Ovary (tissue), 9 donors: ENCODE results near the gene YPEL1. TPM values are rescaled to one million over a fixed set of nuclear protein-coding genes. Genes with fewer than 3 reads are reported as not detected.

Experiments
- DNase-seq, 5 donors: peaks; one replicate each; pipeline ENCODE4 v3.0.0-alpha.2; 2019 to 2020
- H3K27ac ChIP-seq, 2 donors: fragments of 200-600 bp; one replicate each; pipeline versions ENCODE4 v1.5.1 to v1.8.0; 2019 to 2022
- H3K27me3 ChIP-seq: fragments of 200-600 bp; one replicate; pipeline ENCODE4 v1.8.0; 2022
- H3K36me3 ChIP-seq: fragments of 200-600 bp; sonication (generic); one replicate; pipeline ENCODE4 v1.5.1; 2019
- H3K4me1 ChIP-seq: one replicate; pipeline ENCODE4 v1.8.1; 2013; ENCODE audit warnings: mild to moderate bottlenecking, moderate library complexity; ENCODE audit not compliant: insufficient read depth
- H3K4me3 ChIP-seq: fragments of 200-600 bp; sonication (generic); one replicate; pipeline ENCODE4 v1.5.1; 2017
- H3K9me3 ChIP-seq, 2 donors: fragments of 200-600 bp in 1 of 2; sonication (generic) in 1 of 2; one replicate each; pipeline versions ENCODE4 v1.5.1 to v1.8.1; 2013 to 2019; ENCODE audit warnings: mild to moderate bottlenecking in 1 of 2, moderate library complexity in 1 of 2
- EP300 ChIP-seq: sonication (generic); formaldehyde crosslinking; IDR thresholded peaks from one replicate; pipeline ENCODE4 v1.6.1; 2017; ENCODE audit warnings: antibody characterized with exemption
- POLR2A ChIP-seq: fragments of 450-650 bp; IDR thresholded peaks from one replicate; pipeline ENCODE4 v1.6.1; 2017; ENCODE audit warnings: antibody characterized with exemption, mild to moderate bottlenecking, moderate library complexity
- whole genome bisulfite sequencing, 3 donors: extraction: QIAGEN DNeasy Blood & Tissue Kit in 1 of 3; methylation state at CpG; one replicate each; pipeline versions ENCODE4 v1.1.5 to v1.1.7; 2013 to 2017; 5-methylcytosine and 5-hydroxymethylcytosine counted together
- intact Hi-C, 4 donors: fragments of 100-400 bp; cut with DNase I; formaldehyde crosslinking; loops; one replicate each; pipeline versions ENCODE4 v1.11.0 to v1.15.1; 2022 to 2023
- polyA plus RNA-seq, 2 donors: library from polyadenylated mRNA; stranded (reverse); fragments of 200-250 nt in 1 of 2; fragments of 350-450 nt in 1 of 2; fragmentation: Illumina TruSeq in 1 of 2; extraction: RNeasy Lipid Tissue Mini Kit (QIAGEN cat#74804) in 1 of 2; gene quantifications; one replicate each; pipeline ENCODE4 v1.2.3, GENCODE V29; 2013 to 2014
- total RNA-seq, 7 donors: library from RNA; depleted of rRNA in 2 of 7; stranded (reverse); fragments of >200 nt in 2 of 7; fragmentation: NEBNext Ultra II Directional in 3 of 7; extraction: Animal tissue kit (Norgen Biotek cat#: 25700) in 3 of 7; gene quantifications; one replicate each; pipeline versions ENCODE4 v1.1.0 to v1.2.4, GENCODE V29; 2016 to 2023
- TF ChIP-seq, protein P1 (sequence below), 3 donors: fragments of 450-650 bp in 2 of 3; fragments of 200-600 bp in 1 of 3; IDR thresholded peaks; one replicate each; pipeline versions ENCODE4 v1.5.1 to v1.8.0; 2016 to 2022; ENCODE audit warnings: antibody characterized with exemption in 3 of 3, mild to moderate bottlenecking in 1 of 3
- donor health status: DM: no; HTN: no; CAD: no; lungs with moderate emphysema.
- donor health status: DM: no; HTN: no; CAD: no.
- donor health status: Bipolar disorder and iron deficiency.
- donor health status: DM: yes; HTN: yes; CAD: no.
- donor health status: DM: no; HTN: no; CAD: no.
- donor health status: DM: yes; HTN: yes; CAD: no.

YPEL1 gene
- total and polyA plus RNA-seq, 9 donors: 2.9 to 11.4 (median 8.5) TPM

- Histone ChIP-seq H3K27ac (no peak overlapping the region), H3K27me3 (no peaks in the 10 kb centered on the region), H3K4me1 (peaks cover 3% of the 10 kb centered on the region), H3K9me3 (no peaks in the 10 kb centered on the region), H3K4me3 (no peak overlapping the region), H3K36me3 (no peaks in the 10 kb centered on the region)
- WGBS, 3 donors: 89 to 91% (median 91%) methylated on average over 31 to 32 of the region's 32 CpGs
- DNase-seq: no peak
- TF ChIP-seq, protein P1, sequence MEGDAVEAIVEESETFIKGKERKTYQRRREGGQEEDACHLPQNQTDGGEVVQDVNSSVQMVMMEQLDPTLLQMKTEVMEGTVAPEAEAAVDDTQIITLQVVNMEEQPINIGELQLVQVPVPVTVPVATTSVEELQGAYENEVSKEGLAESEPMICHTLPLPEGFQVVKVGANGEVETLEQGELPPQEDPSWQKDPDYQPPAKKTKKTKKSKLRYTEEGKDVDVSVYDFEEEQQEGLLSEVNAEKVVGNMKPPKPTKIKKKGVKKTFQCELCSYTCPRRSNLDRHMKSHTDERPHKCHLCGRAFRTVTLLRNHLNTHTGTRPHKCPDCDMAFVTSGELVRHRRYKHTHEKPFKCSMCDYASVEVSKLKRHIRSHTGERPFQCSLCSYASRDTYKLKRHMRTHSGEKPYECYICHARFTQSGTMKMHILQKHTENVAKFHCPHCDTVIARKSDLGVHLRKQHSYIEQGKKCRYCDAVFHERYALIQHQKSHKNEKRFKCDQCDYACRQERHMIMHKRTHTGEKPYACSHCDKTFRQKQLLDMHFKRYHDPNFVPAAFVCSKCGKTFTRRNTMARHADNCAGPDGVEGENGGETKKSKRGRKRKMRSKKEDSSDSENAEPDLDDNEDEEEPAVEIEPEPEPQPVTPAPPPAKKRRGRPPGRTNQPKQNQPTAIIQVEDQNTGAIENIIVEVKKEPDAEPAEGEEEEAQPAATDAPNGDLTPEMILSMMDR (IDR thresholded peaks at IDR 0.05): no peak
- TF ChIP-seq POLR2A (no peak), EP300 (no peak)
- intact Hi-C loops: loop anchor here (2.0 to 10.0 kb wide), 5 partner anchors 81 to 351 kb away; no protein-coding TSS in a partner anchor
Measured at GRCh38 chr22:21714059-21714770, 21.4 kb downstream of the YPEL1 start.

- Histone ChIP-seq H3K36me3 (no peaks in the 10 kb centered on the region), H3K9me3 (no peaks in the 10 kb centered on the region), H3K4me1 (peaks cover 3% of the 10 kb centered on the region), H3K4me3 (no peak overlapping the region), H3K27me3 (no peaks in the 10 kb centered on the region), H3K27ac (no peak overlapping the region)
- no peak for TF ChIP-seq POLR2A
- TF ChIP-seq EP300: no peak
- TF ChIP-seq, protein P1 (IDR thresholded peaks at IDR 0.05): no peak
- intact Hi-C loops: loop anchor here (2.0 to 10.0 kb wide), 5 partner anchors 81 to 351 kb away; no protein-coding TSS in a partner anchor
- DNase-seq: no peak
- WGBS, 3 donors: 74 to 81% (median 79%) methylated on average over 9 of the region's 9 CpGs
Measured at GRCh38 chr22:21713428-21714058, 22.1 kb downstream of the YPEL1 start.

GRCh38 chr22:21712751-21713427, 22.7 kb downstream of the YPEL1 start:
- no peaks in the 10 kb centered on the region for H3K36me3 ChIP-seq
- H3K9me3 ChIP-seq: no peaks in the 10 kb centered on the region
- H3K27ac ChIP-seq: no peak overlapping the region
- intact Hi-C loops: loop anchor here (2.0 to 10.0 kb wide), 5 partner anchors 82 to 352 kb away; no protein-coding TSS in a partner anchor
- 2 to 10% (median 2%) methylated on average over 14 of the region's 14 CpGs for WGBS, 3 donors
- no peak overlapping the region for H3K4me3 ChIP-seq
- H3K4me1 ChIP-seq: peaks cover 3% of the 10 kb centered on the region
- peak; percentile 65 to 71 (median 71) for DNase-seq
- TF ChIP-seq, protein P1 (IDR thresholded peaks at IDR 0.05): peak; percentile 56 to 83 (median 77)
- no peak for TF ChIP-seq EP300
- TF ChIP-seq POLR2A: no peak
- no peaks in the 10 kb centered on the region for H3K27me3 ChIP-seq

GRCh38 chr22:21711851-21712250, 23.7 kb downstream of the YPEL1 start:
- no peak overlapping the region for H3K4me3 ChIP-seq
- no peaks in the 10 kb centered on the region for H3K9me3 ChIP-seq
- DNase-seq: no peak
- H3K36me3 ChIP-seq: no peaks in the 10 kb centered on the region
- H3K27me3 ChIP-seq: no peaks in the 10 kb centered on the region
- peaks cover 3% of the 10 kb centered on the region for H3K4me1 ChIP-seq
- TF ChIP-seq POLR2A: no peak
- TF ChIP-seq EP300: no peak
- TF ChIP-seq, protein P1 (IDR thresholded peaks at IDR 0.05): no peak
- H3K27ac ChIP-seq: no peak overlapping the region
- intact Hi-C loops: loop anchor here (2.0 to 10.0 kb wide), 5 partner anchors 83 to 353 kb away; no protein-coding TSS in a partner anchor
- WGBS, 3 donors: 85 to 90% (median 89%) methylated on average over 4 of the region's 4 CpGs
